HepG2 (cell line): ENCODE measurements around the gene PDCD11. TPM values are rescaled to one million over a fixed set of nuclear protein-coding genes. Genes with fewer than 3 reads are reported as not detected.

Source experiments
- ATAC-seq: fragments of 200-7000 bp; cut with Tn5 transposase; 3 replicates; pipeline ENCODE4 v1.9.1; 2020; ENCODE audit warnings: mild to moderate bottlenecking, moderate library complexity
- Bru-seq: library from RNA; stranded (reverse); fragments of 400-500 nt; gene quantifications from one replicate; lab custom pipeline; 2021; lab: Mats Ljungman, UMichigan
- BruChase-seq, 2 experiments: library from RNA; stranded (reverse); fragments of 400-500 nt; gene quantifications; one replicate each; lab custom pipeline; 2021; lab: Mats Ljungman, UMichigan
- BruUV-seq: library from RNA; stranded (reverse); fragments of 400-500 nt; replicated peaks from 2 replicates; lab custom pipeline; 2021; lab: Mats Ljungman, UMichigan
- CTCF ChIA-PET: fragments of 300-600 bp; formaldehyde crosslinking; extraction: SDS; loops from one replicate; lab custom pipeline; 2021; ENCODE audit warnings: low total read pairs, inconsistent platforms, low intra/inter-chr PET ratio; lab: Yijun Ruan, JAX
- POLR2A ChIA-PET: fragments of 350-600 bp; sonication (Branson Sonifier 250); formaldehyde crosslinking; loops from one replicate; lab custom pipeline; 2020; ENCODE audit warnings: antibody characterized with exemption, inconsistent platforms; lab: Yijun Ruan, JAX
- DNase-seq: peaks from one replicate; pipeline ENCODE4 v3.0.0-alpha.2; 2015; ENCODE audit warnings: low spot score
- FAIRE-seq: peaks from 3 replicates; lab custom pipeline; 2011; peaks lifted over from hg19 to GRCh38; lab: Jason Lieb, UNC
- H2AFZ ChIP-seq: one replicate; pipeline ENCODE4 v1.6.1; 2011; ENCODE audit warnings: low read length, inconsistent platforms
- H3K27ac ChIP-seq: fragments of 300-600 bp; 3 replicates; pipeline ENCODE4 v1.8.0; 2011; ENCODE audit warnings: mixed run types, mild to moderate bottlenecking, mixed read lengths, low read length, inconsistent platforms; ENCODE audit not compliant: insufficient read depth; ENCODE audit errors: extremely low read length
- H3K27me3 ChIP-seq, 2 experiments: fragments of 200-600 bp in 1 of 2; 2 replicates in 1 of 2; 3 replicates in 1 of 2; pipeline versions ENCODE4 v1.6.0 to v1.8.0; 2011; ENCODE audit warnings: low read length in 2 of 2, mild to moderate bottlenecking in 2 of 2, moderate library complexity in 2 of 2, inconsistent platforms in 1 of 2; ENCODE audit not compliant: insufficient read depth in 2 of 2, control insufficient read depth in 1 of 2
- H3K36me3 ChIP-seq, 2 experiments: fragments of 200-600 bp in 1 of 2; replicated peaks in 1 of 2; 2 replicates in 1 of 2; 3 replicates in 1 of 2; pipeline versions ENCODE4 v1.5.1 to v1.8.0; 2011; ENCODE audit warnings: low read length in 2 of 2, inconsistent platforms in 1 of 2; ENCODE audit not compliant: insufficient read depth in 2 of 2, control insufficient read depth in 1 of 2
- H3K4me1 ChIP-seq: 2 replicates; pipeline ENCODE4 v1.5.1; 2012; ENCODE audit warnings: low read length, inconsistent platforms; ENCODE audit not compliant: insufficient read depth
- H3K4me2 ChIP-seq: 2 replicates; pipeline ENCODE4 v1.6.0; 2011; ENCODE audit warnings: low read depth, low read length, inconsistent platforms
- H3K4me3 ChIP-seq, 3 experiments: fragments of 200-600 bp in 1 of 3; sonication (generic), shearing (Covaris generic) in 1 of 3; replicated peaks in 1 of 3; 2 replicates each; pipeline ENCODE4 v1.5.1; 2011 to 2016; ENCODE audit warnings: low read length in 3 of 3, inconsistent platforms in 2 of 3, low read depth in 2 of 3, mild to moderate bottlenecking in 2 of 3, control low read depth in 1 of 3, mixed read lengths in 1 of 3; ENCODE audit not compliant: insufficient read depth in 1 of 3
- H3K79me2 ChIP-seq: one replicate; pipeline ENCODE4 v1.6.1; 2011; ENCODE audit warnings: low read length, inconsistent platforms; ENCODE audit not compliant: insufficient read depth
- H3K9ac ChIP-seq: 2 replicates; pipeline ENCODE4 v1.6.0; 2011; ENCODE audit warnings: mild to moderate bottlenecking, low read depth, low read length, inconsistent platforms; ENCODE audit not compliant: insufficient read depth
- H3K9me3 ChIP-seq: 2 replicates; pipeline ENCODE4 v1.5.1; 2012; ENCODE audit warnings: mild to moderate bottlenecking, low read length
- H4K20me1 ChIP-seq: 2 replicates; pipeline ENCODE4 v1.6.0; 2011; ENCODE audit warnings: inconsistent platforms, mild to moderate bottlenecking, low read length, moderate library complexity; ENCODE audit not compliant: insufficient read depth
- ARNT ChIP-seq: fragments of 450-650 bp; IDR thresholded peaks from 2 replicates; pipeline ENCODE4 v1.6.1; 2017
- GPN1 ChIP-seq: sonication (generic); formaldehyde crosslinking; IDR thresholded peaks from 2 replicates; pipeline ENCODE4 v1.5.1; 2020; ENCODE audit warnings: missing genetic modification reagents, borderline replicate concordance
- SOX6 ChIP-seq, 2 experiments: fragments of 450-650 bp in 1 of 2; sonication (generic) in 1 of 2; formaldehyde crosslinking in 1 of 2; IDR thresholded peaks; 2 replicates each; pipeline versions ENCODE4 v1.4.0 to v1.6.1; 2017 to 2020; ENCODE audit warnings: antibody characterized with exemption in 1 of 2, mild to moderate bottlenecking in 1 of 2, missing genetic modification reagents in 1 of 2
- SRSF1 ChIP-seq: fragments of 200-400 bp; formaldehyde crosslinking; optimal IDR thresholded peaks from 2 replicates; pipeline ENCODE3; 2017; ENCODE audit warnings: mild to moderate bottlenecking, low read depth, low read length, moderate library complexity
- WGBS: methylation state at CpG from one replicate; pipeline ENCODE4 v1.1.6; 2017; ENCODE audit warnings: low lambda C conversion rate; 5-methylcytosine and 5-hydroxymethylcytosine counted together
- in situ Hi-C: cut with HindIII; loops from 2 replicates; pipeline ENCODE4 v1.10.0; 2017; ENCODE audit warnings: low pct_unique_long_range_greater_than_20kb; ENCODE audit not compliant: extremely low pct_ligation_motif_present
- intact Hi-C: fragments of 100-400 bp; cut with micrococcal nuclease; formaldehyde crosslinking; loops from one replicate; pipeline ENCODE4 v1.10.0; 2022; ENCODE audit not compliant: unreplicated experiment
- long read RNA-seq, 2 experiments: library from RNA in 1 of 2; library from polyadenylated mRNA in 1 of 2; stranded (forward) in 1 of 2; unstranded in 1 of 2; transcript quantifications; one replicate each; pipeline ENCODE4 v2.0.0, GENCODE V29; 2019 to 2022
- polyA minus RNA-seq, 3 experiments: library from RNA; depleted of rRNA, polyadenylated mRNA; stranded (reverse); fragments of >200 nt; gene quantifications; 2 replicates each; pipeline ENCODE4 v1.2.3, GENCODE V29; 2011; ENCODE audit warnings: low replicate concordance in 1 of 3
- polyA plus RNA-seq, 8 experiments: library from polyadenylated mRNA; depleted of rRNA in 3 of 8; stranded (reverse) in 7 of 8; unstranded in 1 of 8; fragments of >200 nt; fragmentation: Illumina TruSeq in 4 of 8; extraction: Trizol in 4 of 8; gene quantifications; 2 replicates each; pipeline versions ENCODE4 v1.2.1 to v1.2.3, GENCODE V29; 2011 to 2016; ENCODE audit warnings: low read depth in 4 of 8, missing spikeins in 1 of 8, mixed read lengths in 1 of 8; ENCODE audit not compliant: insufficient read depth in 1 of 8
- total RNA-seq, 5 experiments: library from RNA; depleted of rRNA; stranded (reverse); fragments of >200 nt; fragmentation: Illumina TruSeq; extraction: Trizol; gene quantifications; 2 replicates each; pipeline ENCODE4 v1.2.3, GENCODE V29; 2016; ENCODE audit warnings: low read depth in 1 of 5
- TF ChIP-seq, protein P1 (sequence below): sonication (generic); formaldehyde crosslinking; IDR thresholded peaks from 2 replicates; pipeline ENCODE4 v1.4.0; 2020; ENCODE audit warnings: missing genetic modification reagents

PDCD11 gene, protein sequence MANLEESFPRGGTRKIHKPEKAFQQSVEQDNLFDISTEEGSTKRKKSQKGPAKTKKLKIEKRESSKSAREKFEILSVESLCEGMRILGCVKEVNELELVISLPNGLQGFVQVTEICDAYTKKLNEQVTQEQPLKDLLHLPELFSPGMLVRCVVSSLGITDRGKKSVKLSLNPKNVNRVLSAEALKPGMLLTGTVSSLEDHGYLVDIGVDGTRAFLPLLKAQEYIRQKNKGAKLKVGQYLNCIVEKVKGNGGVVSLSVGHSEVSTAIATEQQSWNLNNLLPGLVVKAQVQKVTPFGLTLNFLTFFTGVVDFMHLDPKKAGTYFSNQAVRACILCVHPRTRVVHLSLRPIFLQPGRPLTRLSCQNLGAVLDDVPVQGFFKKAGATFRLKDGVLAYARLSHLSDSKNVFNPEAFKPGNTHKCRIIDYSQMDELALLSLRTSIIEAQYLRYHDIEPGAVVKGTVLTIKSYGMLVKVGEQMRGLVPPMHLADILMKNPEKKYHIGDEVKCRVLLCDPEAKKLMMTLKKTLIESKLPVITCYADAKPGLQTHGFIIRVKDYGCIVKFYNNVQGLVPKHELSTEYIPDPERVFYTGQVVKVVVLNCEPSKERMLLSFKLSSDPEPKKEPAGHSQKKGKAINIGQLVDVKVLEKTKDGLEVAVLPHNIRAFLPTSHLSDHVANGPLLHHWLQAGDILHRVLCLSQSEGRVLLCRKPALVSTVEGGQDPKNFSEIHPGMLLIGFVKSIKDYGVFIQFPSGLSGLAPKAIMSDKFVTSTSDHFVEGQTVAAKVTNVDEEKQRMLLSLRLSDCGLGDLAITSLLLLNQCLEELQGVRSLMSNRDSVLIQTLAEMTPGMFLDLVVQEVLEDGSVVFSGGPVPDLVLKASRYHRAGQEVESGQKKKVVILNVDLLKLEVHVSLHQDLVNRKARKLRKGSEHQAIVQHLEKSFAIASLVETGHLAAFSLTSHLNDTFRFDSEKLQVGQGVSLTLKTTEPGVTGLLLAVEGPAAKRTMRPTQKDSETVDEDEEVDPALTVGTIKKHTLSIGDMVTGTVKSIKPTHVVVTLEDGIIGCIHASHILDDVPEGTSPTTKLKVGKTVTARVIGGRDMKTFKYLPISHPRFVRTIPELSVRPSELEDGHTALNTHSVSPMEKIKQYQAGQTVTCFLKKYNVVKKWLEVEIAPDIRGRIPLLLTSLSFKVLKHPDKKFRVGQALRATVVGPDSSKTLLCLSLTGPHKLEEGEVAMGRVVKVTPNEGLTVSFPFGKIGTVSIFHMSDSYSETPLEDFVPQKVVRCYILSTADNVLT (N-terminal part only)
- 40.3 and 52.8 TPM in 2 replicates for total RNA-seq (2016; rRNA removed; fragmentation: Illumina TruSeq; extraction: Trizol)
- 27.0 and 30.8 TPM in 2 replicates for total RNA-seq (2016; cell fraction: cytosol; rRNA removed; fragmentation: Illumina TruSeq; extraction: Trizol; ENCODE audit: low read depth)
- total RNA-seq (2016; cell fraction: insoluble cytoplasmic fraction; rRNA removed; fragmentation: Illumina TruSeq; extraction: Trizol) = 34.1 and 54.5 TPM in 2 replicates
- 18.0 and 20.8 TPM in 2 replicates for total RNA-seq (2016; cell fraction: membrane; rRNA removed; fragmentation: Illumina TruSeq; extraction: Trizol)
- total RNA-seq (2016; cell fraction: nucleus; rRNA removed; fragmentation: Illumina TruSeq; extraction: Trizol) = 98.0 and 102 TPM in 2 replicates
- polyA plus RNA-seq (2011; rRNA removed) = 12.8 and 17.7 TPM in 2 replicates
- 9.6 and 9.7 TPM in 2 replicates for polyA plus RNA-seq (2011; cell fraction: cytosol; rRNA removed)
- polyA plus RNA-seq (2011; cell fraction: nucleus; rRNA removed) = 42.8 and 48.5 TPM in 2 replicates
- polyA plus RNA-seq (2012) = 17.7 and 25.7 TPM in 2 replicates
- 3.2 and 3.6 TPM in 2 replicates for polyA plus RNA-seq (2016; cell fraction: cytosol; fragmentation: Illumina TruSeq; extraction: Trizol; ENCODE audit: low read depth)
- 22.1 and 22.5 TPM in 2 replicates for polyA plus RNA-seq (2016; cell fraction: insoluble cytoplasmic fraction; fragmentation: Illumina TruSeq; extraction: Trizol; ENCODE audit: low read depth)
- 5.0 and 5.4 TPM in 2 replicates for polyA plus RNA-seq (2016; cell fraction: membrane; fragmentation: Illumina TruSeq; extraction: Trizol; ENCODE audit: low read depth)
- polyA plus RNA-seq (2016; cell fraction: nucleus; fragmentation: Illumina TruSeq; extraction: Trizol; ENCODE audit: insufficient read depth, low read depth) = 93.1 and 111 TPM in 2 replicates
- polyA minus RNA-seq (2011; rRNA and poly(A)+ RNA removed; ENCODE audit: low replicate concordance) = 43.3 and 78.6 TPM in 2 replicates
- 18.0 and 22.6 TPM in 2 replicates for polyA minus RNA-seq (2011; cell fraction: cytosol; rRNA and poly(A)+ RNA removed)
- 41.7 and 65.8 TPM in 2 replicates for polyA minus RNA-seq (2011; cell fraction: nucleus; rRNA and poly(A)+ RNA removed)
- percentile 69 among the genes with signal in this experiment for Bru-seq, nascent RNA
- BruChase-seq, experiment 1, labeled RNA remaining after a 6-hour chase = percentile 84 among the genes with signal in this experiment
- percentile 78 among the genes with signal in this experiment for BruChase-seq, experiment 2, labeled RNA remaining after a 2-hour chase
- long read RNA-seq, experiment 1, partial matches to known transcripts = 10 of 16 reads
- long read RNA-seq, experiment 1, other reads (novel, unspliced or antisense) = 6 of 16 reads
- long read RNA-seq, experiment 2, partial matches to known transcripts = 83 of 95 reads
- long read RNA-seq, experiment 2, other reads (novel, unspliced or antisense) = 10 of 95 reads

DNA sequence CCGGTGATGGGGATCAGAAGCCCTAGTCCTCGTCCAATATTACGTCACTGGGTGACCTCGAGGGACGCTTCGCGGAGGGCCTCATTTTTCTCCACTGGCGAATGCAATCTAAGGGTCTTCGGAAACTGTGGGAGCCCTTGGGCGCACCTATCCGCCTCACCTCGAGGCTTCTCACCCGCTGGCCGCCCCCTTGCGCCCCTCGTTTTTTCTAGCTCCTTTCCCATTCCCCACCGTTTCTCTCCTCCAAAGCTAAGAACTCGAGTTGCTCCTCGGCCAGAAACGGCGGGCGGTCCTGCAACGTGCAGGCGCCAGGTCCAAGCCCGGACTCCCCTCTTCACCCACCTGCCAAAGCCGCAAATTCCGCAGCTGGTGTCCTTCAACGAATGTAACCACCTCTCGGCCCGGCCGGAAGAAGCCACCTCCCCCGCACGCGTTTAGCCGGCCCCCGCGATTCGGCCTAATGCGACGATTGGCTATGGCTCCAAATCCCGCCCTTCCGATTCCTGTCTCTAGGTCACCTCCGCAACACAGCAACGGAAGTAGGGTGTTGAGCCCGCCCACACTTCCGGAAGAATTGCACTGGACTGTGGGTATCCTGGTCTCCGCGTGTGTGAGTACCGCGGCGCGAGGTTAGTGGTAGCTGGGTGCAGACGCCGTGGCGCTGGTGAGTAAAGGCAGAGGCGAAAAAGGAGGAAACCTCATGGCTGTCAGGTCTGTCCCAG lies at the start of gene PDCD11, which contains the start of gene ATP5MK:
PDCD11 (plus strand) TSS at position 560 of the 722 bp plus-strand sequence. CDS start 1,801 bp downstream, outside the sequence.
ATP5MK (minus strand) TSS at position 409 of the 722 bp plus-strand sequence. CDS start 4,018 bp downstream, outside the sequence.
- no TSS peak for BruUV-seq
- Histone ChIP-seq H4K20me1 (no peaks in the 10 kb centered on the region), H3K9ac (peak within 1 kb of the TSS; percentile 93), H3K4me2 (peak within 1 kb of the TSS; percentile 92), H3K4me3 (peak within 1 kb of the TSS; percentile 71 to 94 (median 84)), H3K27me3 (no peaks in the 10 kb centered on the region; a peak in 1 of 5 replicates), H2AFZ (peak within 1 kb of the TSS; percentile 75), H3K36me3 (peaks cover 6 to 36% of the 10 kb centered on the region in 2 experiments; a peak in 4 of 5 replicates), H3K79me2 (peaks cover 55% of the 10 kb centered on the region), H3K27ac (peak within 1 kb of the TSS; percentile 81), H3K4me1 (peaks cover 49% of the 10 kb centered on the region), H3K9me3 (no peaks in the 10 kb centered on the region)
- DNase-seq = peak; percentile 98
- CTCF ChIA-PET = no interaction called here
- POLR2A ChIA-PET = interaction anchor here (0.8 to 1.8 kb wide), 10 partner anchors 9 to 266 kb away, joined by 3 to 10 read pairs (median 4); partner anchors contain the start of genes PCGF6 and TAF5
- under 1% methylated on average over 40 of the region's 56 CpGs for WGBS
- peak; percentile 99 for ATAC-seq
- in situ Hi-C loops (no loop called here), intact Hi-C loops (no loop called here)
- peak; percentile 94 for FAIRE-seq
- TF ChIP-seq ARNT (no peak), GPN1 (no peak), SRSF1 (peak; percentile 57), SOX6 (IDR thresholded peaks at IDR 0.05) (no peak), SOX6 (CRISPR knock-in tag; IDR thresholded peaks at IDR 0.05) (0 out of 2 replicates have a peak, but pooled peaks have one; percentile 16)
- TF ChIP-seq, protein P1, sequence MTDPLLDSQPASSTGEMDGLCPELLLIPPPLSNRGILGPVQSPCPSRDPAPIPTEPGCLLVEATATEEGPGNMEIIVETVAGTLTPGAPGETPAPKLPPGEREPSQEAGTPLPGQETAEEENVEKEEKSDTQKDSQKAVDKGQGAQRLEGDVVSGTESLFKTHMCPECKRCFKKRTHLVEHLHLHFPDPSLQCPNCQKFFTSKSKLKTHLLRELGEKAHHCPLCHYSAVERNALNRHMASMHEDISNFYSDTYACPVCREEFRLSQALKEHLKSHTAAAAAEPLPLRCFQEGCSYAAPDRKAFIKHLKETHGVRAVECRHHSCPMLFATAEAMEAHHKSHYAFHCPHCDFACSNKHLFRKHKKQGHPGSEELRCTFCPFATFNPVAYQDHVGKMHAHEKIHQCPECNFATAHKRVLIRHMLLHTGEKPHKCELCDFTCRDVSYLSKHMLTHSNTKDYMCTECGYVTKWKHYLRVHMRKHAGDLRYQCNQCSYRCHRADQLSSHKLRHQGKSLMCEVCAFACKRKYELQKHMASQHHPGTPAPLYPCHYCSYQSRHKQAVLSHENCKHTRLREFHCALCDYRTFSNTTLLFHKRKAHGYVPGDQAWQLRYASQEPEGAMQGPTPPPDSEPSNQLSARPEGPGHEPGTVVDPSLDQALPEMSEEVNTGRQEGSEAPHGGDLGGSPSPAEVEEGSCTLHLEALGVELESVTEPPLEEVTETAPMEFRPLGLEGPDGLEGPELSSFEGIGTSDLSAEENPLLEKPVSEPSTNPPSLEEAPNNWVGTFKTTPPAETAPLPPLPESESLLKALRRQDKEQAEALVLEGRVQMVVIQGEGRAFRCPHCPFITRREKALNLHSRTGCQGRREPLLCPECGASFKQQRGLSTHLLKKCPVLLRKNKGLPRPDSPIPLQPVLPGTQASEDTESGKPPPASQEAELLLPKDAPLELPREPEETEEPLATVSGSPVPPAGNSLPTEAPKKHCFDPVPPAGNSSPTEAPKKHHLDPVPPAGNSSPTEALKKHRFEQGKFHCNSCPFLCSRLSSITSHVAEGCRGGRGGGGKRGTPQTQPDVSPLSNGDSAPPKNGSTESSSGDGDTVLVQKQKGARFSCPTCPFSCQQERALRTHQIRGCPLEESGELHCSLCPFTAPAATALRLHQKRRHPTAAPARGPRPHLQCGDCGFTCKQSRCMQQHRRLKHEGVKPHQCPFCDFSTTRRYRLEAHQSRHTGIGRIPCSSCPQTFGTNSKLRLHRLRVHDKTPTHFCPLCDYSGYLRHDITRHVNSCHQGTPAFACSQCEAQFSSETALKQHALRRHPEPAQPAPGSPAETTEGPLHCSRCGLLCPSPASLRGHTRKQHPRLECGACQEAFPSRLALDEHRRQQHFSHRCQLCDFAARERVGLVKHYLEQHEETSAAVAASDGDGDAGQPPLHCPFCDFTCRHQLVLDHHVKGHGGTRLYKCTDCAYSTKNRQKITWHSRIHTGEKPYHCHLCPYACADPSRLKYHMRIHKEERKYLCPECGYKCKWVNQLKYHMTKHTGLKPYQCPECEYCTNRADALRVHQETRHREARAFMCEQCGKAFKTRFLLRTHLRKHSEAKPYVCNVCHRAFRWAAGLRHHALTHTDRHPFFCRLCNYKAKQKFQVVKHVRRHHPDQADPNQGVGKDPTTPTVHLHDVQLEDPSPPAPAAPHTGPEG (CRISPR knock-in tag) = 0 out of 2 replicates have a peak, but pooled peaks have one; percentile 57
